CD4-positive, alpha-beta T cell (primary cell): ENCODE data around the gene ELMO1. TPM values are rescaled to one million over a fixed set of nuclear protein-coding genes. Genes with fewer than 3 reads are reported as not detected.
A peak's percentile ranks its signal among the peaks of the same experiment; 100 is the strongest.

Experiments
- ATAC-seq: fragments of 200-7000 bp; cut with Tn5 transposase; one replicate; pipeline ENCODE4 v1.10.0; 2022; ENCODE audit warnings: mild to moderate bottlenecking; ENCODE audit not compliant: poor library complexity
- CTCF ChIA-PET: fragments of 350-600 bp; sonication (Branson Sonifier 250); formaldehyde crosslinking; loops from one replicate; lab custom pipeline; 2021; ENCODE audit warnings: antibody characterized with exemption, inconsistent platforms; lab: Charles Lee
- POLR2A ChIA-PET: fragments of 350-600 bp; sonication (Branson Sonifier 250); formaldehyde crosslinking; loops from one replicate; lab custom pipeline; 2021; ENCODE audit warnings: antibody characterized with exemption, inconsistent platforms; lab: Charles Lee
- DNase-seq, 14 experiments: peaks; one replicate each; pipeline ENCODE4 v3.0.0-alpha.2; 2013 to 2020; ENCODE audit warnings: mixed read lengths in 2 of 14
- H3K27ac ChIP-seq, 2 donors: one replicate each; pipeline versions ENCODE4 v1.5.1 to v1.7.0; 2013; ENCODE audit warnings: low read length in 2 of 2, low read depth in 1 of 2, mild to moderate bottlenecking in 1 of 2
- H3K27me3 ChIP-seq, 2 experiments: 1 replicate in 1 of 2; 2 replicates in 1 of 2; pipeline versions ENCODE4 v1.6.1 to v1.7.0; 2013; ENCODE audit warnings: low read length in 2 of 2, control low read depth in 1 of 2, mild to moderate bottlenecking in 1 of 2, moderate library complexity in 1 of 2; ENCODE audit not compliant: insufficient read depth in 2 of 2, control insufficient read depth in 1 of 2
- H3K36me3 ChIP-seq: one replicate; pipeline ENCODE4 v1.6.1; 2013; ENCODE audit warnings: low read length, control low read depth; ENCODE audit not compliant: insufficient read depth
- H3K4me1 ChIP-seq: one replicate; pipeline ENCODE4 v1.6.1; 2013; ENCODE audit warnings: low read length, control low read depth; ENCODE audit not compliant: insufficient read depth
- H3K4me3 ChIP-seq: one replicate; pipeline ENCODE4 v1.5.1; 2013; ENCODE audit warnings: mild to moderate bottlenecking, low read length, moderate library complexity
- H3K9me3 ChIP-seq, 2 experiments: 1 replicate in 1 of 2; 2 replicates in 1 of 2; pipeline versions ENCODE4 v1.6.1 to v1.7.0; 2013; ENCODE audit warnings: low read length in 2 of 2, mild to moderate bottlenecking in 2 of 2, control low read depth in 1 of 2, moderate library complexity in 1 of 2; ENCODE audit not compliant: control insufficient read depth in 1 of 2, insufficient read depth in 1 of 2
- H3K27ac Mint-ChIP-seq: one replicate; pipeline ENCODE4 v1.8.0; 2020; ENCODE audit warnings: mixed read lengths
- H3K27me3 Mint-ChIP-seq: one replicate; pipeline ENCODE4 v1.8.0; 2021; ENCODE audit warnings: mixed read lengths
- H3K36me3 Mint-ChIP-seq: one replicate; pipeline ENCODE4 v1.8.0; 2021; ENCODE audit warnings: low read depth, mixed read lengths
- H3K4me1 Mint-ChIP-seq: one replicate; pipeline ENCODE4 v1.8.0; 2021; ENCODE audit warnings: low read depth, mixed read lengths
- H3K4me3 Mint-ChIP-seq: one replicate; pipeline ENCODE4 v1.8.0; 2020; ENCODE audit warnings: mild to moderate bottlenecking, mixed read lengths
- H3K9me3 Mint-ChIP-seq: one replicate; pipeline ENCODE4 v1.8.0; 2020; ENCODE audit warnings: mixed read lengths
- intact Hi-C, 2 experiments: fragments of 100-400 bp; cut with DNase I in 1 of 2; cut with micrococcal nuclease in 1 of 2; formaldehyde crosslinking; loops; one replicate each; pipeline versions ENCODE4 v1.15.1 to v1.9.0; 2023 to 2025; cut with DNase I, micrococcal nuclease
- total RNA-seq, 174 experiments: library from RNA in 2 of 174; stranded (reverse) in 2 of 174; gene quantifications; one replicate each; pipeline ENCODE4 v1.2.3 and lab custom pipeline; 2021 to 2026
- TF ChIP-seq, protein P1 (sequence below): fragments of 200-600 bp; IDR thresholded peaks from one replicate; pipeline ENCODE4 v1.8.0; 2022; ENCODE audit warnings: antibody characterized with exemption, mild to moderate bottlenecking

Gene ELMO1
- total RNA-seq, 2 experiments from 2014 or later = 117 to 120 TPM

DNA sequence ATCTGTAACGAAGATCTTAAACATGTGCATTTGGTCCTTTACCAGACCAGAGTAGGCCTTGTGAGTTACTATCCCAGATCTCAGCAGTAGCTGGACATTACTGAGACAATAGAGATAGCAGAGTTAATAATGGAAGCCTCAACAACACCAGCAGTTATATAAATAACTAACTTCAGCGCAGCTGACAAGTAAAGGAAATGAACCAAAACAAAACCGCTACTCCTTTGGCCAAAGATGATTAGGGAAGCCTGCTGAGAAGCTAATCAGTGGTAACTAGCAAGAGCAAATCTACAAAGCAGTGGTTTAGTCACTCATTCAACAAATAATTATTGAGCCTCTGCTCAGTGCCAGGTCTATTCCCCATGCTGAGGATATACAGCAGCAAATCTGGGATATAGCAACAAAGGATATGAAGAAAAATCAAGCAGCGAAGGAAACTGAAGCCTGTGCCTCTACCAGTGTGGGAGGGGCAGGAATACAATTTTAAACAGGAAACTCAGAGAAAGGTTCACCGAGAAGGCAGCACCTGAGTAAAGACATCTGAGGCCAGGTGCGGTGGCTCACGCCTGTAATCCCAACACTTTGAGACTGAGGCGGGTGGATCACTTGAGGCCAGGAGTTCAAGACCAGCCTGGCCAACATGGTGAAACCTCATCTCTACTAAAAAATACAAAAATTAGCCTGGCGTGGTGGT lies 103.6 kb downstream of the ELMO1 start:
- Histone ChIP-seq H3K27me3 (no peaks in the 10 kb centered on the region), H3K27ac (peak overlapping the region; percentile 35 to 41), H3K9me3 (no peaks in the 10 kb centered on the region), H3K36me3 (no peaks in the 10 kb centered on the region), H3K4me1 (peaks cover 46% of the 10 kb centered on the region), H3K4me3 (no peak overlapping the region)
- Mint-ChIP-seq H3K4me3 (peak overlapping the region; percentile 52), H3K27ac (peak overlapping the region; percentile 95), H3K9me3 (no peaks in the 10 kb centered on the region), H3K27me3 (no peaks in the 10 kb centered on the region), H3K36me3 (peaks cover 24% of the 10 kb centered on the region), H3K4me1 (peaks cover 72% of the 10 kb centered on the region)
- POLR2A ChIA-PET = interaction anchor here (0.7 to 2.9 kb wide), 5 partner anchors 8 to 103 kb away, joined by 3 to 17 read pairs (median 5); partner anchors contain the start of gene ELMO1
- ATAC-seq = no peak
- TF ChIP-seq, protein P1, sequence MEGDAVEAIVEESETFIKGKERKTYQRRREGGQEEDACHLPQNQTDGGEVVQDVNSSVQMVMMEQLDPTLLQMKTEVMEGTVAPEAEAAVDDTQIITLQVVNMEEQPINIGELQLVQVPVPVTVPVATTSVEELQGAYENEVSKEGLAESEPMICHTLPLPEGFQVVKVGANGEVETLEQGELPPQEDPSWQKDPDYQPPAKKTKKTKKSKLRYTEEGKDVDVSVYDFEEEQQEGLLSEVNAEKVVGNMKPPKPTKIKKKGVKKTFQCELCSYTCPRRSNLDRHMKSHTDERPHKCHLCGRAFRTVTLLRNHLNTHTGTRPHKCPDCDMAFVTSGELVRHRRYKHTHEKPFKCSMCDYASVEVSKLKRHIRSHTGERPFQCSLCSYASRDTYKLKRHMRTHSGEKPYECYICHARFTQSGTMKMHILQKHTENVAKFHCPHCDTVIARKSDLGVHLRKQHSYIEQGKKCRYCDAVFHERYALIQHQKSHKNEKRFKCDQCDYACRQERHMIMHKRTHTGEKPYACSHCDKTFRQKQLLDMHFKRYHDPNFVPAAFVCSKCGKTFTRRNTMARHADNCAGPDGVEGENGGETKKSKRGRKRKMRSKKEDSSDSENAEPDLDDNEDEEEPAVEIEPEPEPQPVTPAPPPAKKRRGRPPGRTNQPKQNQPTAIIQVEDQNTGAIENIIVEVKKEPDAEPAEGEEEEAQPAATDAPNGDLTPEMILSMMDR = no peak
- peak in 3 of 14 experiments; percentile 26 to 52 (median 42) for DNase-seq
- intact Hi-C loops = loop anchor here (5.0 kb wide), 2 partner anchors 38 to 152 kb away; no protein-coding TSS in a partner anchor
- CTCF ChIA-PET = interaction anchor here (1.8 to 3.0 kb wide), 2 partner anchors 7 to 34 kb away, joined by 3 to 21 read pairs; no protein-coding TSS in a partner anchor

DNA sequence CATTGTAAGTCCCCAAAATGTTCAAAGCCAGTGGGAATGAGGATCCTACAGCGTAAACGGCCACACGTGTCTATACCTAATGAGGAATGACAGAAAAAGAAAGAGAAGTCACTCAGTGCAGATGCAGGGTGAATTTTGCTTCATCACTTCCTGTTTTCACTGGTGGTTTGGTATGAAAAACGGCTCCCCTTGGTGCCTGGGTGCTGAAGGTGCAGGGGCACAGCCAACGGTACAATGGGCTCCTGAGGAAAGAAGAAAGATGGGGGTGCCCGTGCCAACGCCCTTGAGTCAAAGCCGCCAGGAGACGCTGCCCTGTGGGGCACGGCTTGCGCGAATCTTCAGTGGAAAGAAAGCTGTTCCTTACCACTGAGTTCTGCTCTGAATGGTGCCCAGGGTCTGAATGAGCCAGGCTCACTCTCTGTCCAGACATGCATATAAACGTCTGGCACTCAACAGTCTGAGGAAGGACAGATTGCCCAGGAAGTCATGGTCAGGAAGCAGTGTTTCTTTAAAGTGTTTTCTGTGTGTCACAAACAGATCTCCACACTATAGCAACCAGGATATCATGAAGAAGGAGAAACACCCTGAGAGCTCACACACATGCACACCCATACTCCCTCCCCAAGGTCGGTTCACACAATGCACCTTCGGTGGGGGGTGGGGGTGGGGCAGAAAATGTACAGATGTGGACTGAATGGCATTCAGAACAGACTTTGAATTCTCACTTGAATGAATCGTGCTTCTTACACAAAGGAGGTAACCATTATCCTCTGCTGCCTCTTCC lies 105.8 kb downstream of the ELMO1 start:
- POLR2A ChIA-PET = interaction anchor here (0.9 to 2.1 kb wide), 12 partner anchors 10 to 152 kb away, joined by 3 to 17 read pairs (median 4); partner anchors contain the start of gene ELMO1
- Histone ChIP-seq H3K4me1 (peaks cover 40% of the 10 kb centered on the region), H3K4me3 (peak overlapping the region; percentile 62), H3K27me3 (no peaks in the 10 kb centered on the region), H3K9me3 (no peaks in the 10 kb centered on the region), H3K36me3 (peaks cover 9% of the 10 kb centered on the region), H3K27ac (peak overlapping the region; percentile 67 to 82)
- intact Hi-C loops = loop anchor here in 1 of 2 experiments (1.0 to 5.0 kb wide), 5 partner anchors 10 to 154 kb away; partner anchors contain the start of gene ELMO1
- peaks cover 72% of the 10 kb centered on the region for H3K4me1 Mint-ChIP-seq
- CTCF ChIA-PET = interaction anchor here (0.6 to 3.0 kb wide), 16 partner anchors 9 to 135 kb away, joined by 3 to 21 read pairs (median 4); partner anchors contain the start of gene ELMO1
- ATAC-seq (peak; percentile 88), DNase-seq (peak; percentile 52 to 91 (median 70))
- peak overlapping the region; percentile 95 for H3K27ac Mint-ChIP-seq
- H3K4me3 Mint-ChIP-seq = peak overlapping the region; percentile 90
- no peaks in the 10 kb centered on the region for H3K27me3 Mint-ChIP-seq
- H3K36me3 Mint-ChIP-seq = peaks cover 46% of the 10 kb centered on the region
- H3K9me3 Mint-ChIP-seq = no peaks in the 10 kb centered on the region
- TF ChIP-seq, protein P1 = peak; percentile 23

DNA sequence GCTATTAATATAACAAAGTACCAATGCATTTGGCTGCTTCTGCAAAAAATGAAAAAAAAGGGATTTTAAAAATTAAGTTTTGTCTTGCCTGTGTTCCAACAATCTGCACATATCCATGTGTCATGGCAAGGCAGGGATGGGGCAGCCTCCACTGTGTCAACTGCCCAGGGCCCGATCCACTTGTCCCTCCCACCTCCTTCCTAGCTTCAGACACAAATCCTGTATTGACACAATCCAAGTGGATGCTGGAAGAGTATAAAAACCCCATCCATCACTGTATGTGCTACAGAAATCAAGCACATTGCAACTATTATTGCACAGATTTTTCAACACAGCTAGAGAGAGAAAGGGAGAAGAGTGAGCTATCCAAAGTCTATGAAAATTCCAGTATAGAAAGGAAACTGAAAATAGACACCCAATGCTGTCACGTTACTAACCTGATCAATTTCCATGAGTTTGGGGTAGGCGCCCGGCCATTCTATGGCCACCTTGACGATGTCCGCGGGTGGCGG lies 106.4 kb downstream of the ELMO1 start:
- intact Hi-C loops = loop anchor here in 1 of 2 experiments (1.0 to 5.0 kb wide), 4 partner anchors 31 to 155 kb away; partner anchors contain the start of gene ELMO1
- ATAC-seq (peak; percentile 6), DNase-seq (no peak)
- Mint-ChIP-seq H3K27ac (peak overlapping the region; percentile 95), H3K27me3 (no peaks in the 10 kb centered on the region), H3K36me3 (peaks cover 53% of the 10 kb centered on the region), H3K9me3 (no peaks in the 10 kb centered on the region), H3K4me1 (peaks cover 70% of the 10 kb centered on the region), H3K4me3 (peak overlapping the region; percentile 90)
- ChIA-PET CTCF (interaction anchor here (0.8 to 3.0 kb wide), 9 partner anchors 9 to 107 kb away, joined by 3 to 21 read pairs (median 5); no protein-coding TSS in a partner anchor), POLR2A (interaction anchor here (0.9 to 2.1 kb wide), 8 partner anchors 11 to 153 kb away, joined by 3 to 17 read pairs (median 6); partner anchors contain the start of gene ELMO1)
- no peaks in the 10 kb centered on the region for H3K27me3 ChIP-seq
- H3K27ac ChIP-seq = peak overlapping the region; percentile 67 to 82
- H3K4me1 ChIP-seq = peaks cover 40% of the 10 kb centered on the region
- TF ChIP-seq, protein P1 = no peak
- peak overlapping the region; percentile 62 for H3K4me3 ChIP-seq
- peaks cover 14% of the 10 kb centered on the region for H3K36me3 ChIP-seq
- H3K9me3 ChIP-seq = no peaks in the 10 kb centered on the region
